ENCODE measurements around the gene RAB6B.

Gene RAB6B

DNA sequence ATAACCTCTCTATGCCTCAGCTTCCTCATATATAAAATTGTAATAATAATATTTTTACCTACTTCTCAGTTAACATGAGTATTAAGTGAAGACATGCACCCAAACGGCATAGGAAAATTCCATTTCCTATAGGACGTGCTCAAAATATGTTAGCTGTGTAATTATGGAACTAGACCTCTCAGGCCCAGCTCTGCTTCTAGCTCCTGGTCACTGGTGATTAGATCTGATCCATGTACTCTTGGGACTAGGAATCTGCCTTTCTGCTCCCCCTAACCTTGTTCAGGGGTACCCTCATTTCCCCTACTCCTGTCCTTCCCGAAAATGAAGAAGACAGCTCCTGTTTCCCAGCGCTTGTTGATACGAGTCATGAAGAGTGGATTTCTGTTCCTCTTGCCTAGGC, 119.8 kb downstream of the RAB6B start:
- no peak for DNase-seq

DNA sequence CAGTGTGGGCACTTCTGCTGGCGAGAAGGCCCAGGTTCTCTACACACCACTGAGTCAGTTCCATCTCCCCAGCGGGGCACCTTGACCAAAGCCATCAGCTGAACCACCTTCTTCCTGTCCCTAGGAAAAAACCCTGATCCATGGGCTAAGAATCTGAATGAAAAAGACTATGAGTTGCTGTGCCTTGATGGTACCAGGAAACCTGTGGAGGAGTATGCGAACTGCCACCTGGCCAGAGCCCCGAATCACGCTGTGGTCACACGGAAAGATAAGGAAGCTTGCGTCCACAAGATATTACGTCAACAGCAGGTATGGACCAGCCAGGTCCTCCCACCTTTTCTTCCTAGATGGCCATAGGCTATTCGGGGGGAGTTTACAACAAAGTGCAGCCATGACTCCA, 120.4 kb downstream of the RAB6B start:
- no peak for DNase-seq
